GM21423 (cell line): ENCODE results near the gene CCDC154.
A peak's percentile ranks its signal among the peaks of the same experiment; 100 is the strongest.
"Not testable (repeated sequence)": the region's sequence is repeated elsewhere in the genome, so short reads cannot be mapped to it uniquely, and the experiment has no call there.

Experiments
- ATAC-seq: cut with Tn5 transposase; IDR thresholded peaks from one replicate; pipeline ENCODE4 v1.9.1; 2021; ENCODE audit warnings: mild to moderate bottlenecking, moderate library complexity; ENCODE audit not compliant: unreplicated experiment

The CCDC154 gene

GRCh38 chr16:1443980-1444729 lies at the start of gene CCDC154:
TSS of gene CCDC154 (minus strand) at chr16:1444556. CDS start at chr16:1444322, 234 bp downstream.
- ATAC-seq = no peak

GRCh38 chr16:1493746-1494094 lies 49.4 kb upstream of the CCDC154 start:
- ATAC-seq = no peak

- peak; percentile 58 for ATAC-seq
Measured at GRCh38 chr16:1492923-1493745, 48.8 kb upstream of the CCDC154 start, which contains the start of gene TELO2. TSS of gene TELO2 (plus strand) at chr16:1493360. CDS start at chr16:1494282, 922 bp downstream.

- no peak for ATAC-seq
Measured at GRCh38 chr16:1492082-1492922, 47.9 kb upstream of the CCDC154 start.

- ATAC-seq = no peak
Measured at GRCh38 chr16:1491327-1491726, 47.0 kb upstream of the CCDC154 start.

- ATAC-seq = no peak
Measured at GRCh38 chr16:1489077-1489476, 44.7 kb upstream of the CCDC154 start.

- no peak for ATAC-seq
Measured at GRCh38 chr16:1488619-1489018, 44.3 kb upstream of the CCDC154 start, which contains the start of gene PTX4. TSS of gene PTX4 (minus strand) at chr16:1488944. CDS start at chr16:1488909, 35 bp downstream.

GRCh38 chr16:1488054-1488601 lies 43.8 kb upstream of the CCDC154 start:
- ATAC-seq = no peak

GRCh38 chr16:1487395-1488053 lies 43.2 kb upstream of the CCDC154 start:
- no peak for ATAC-seq

- ATAC-seq = no peak
Measured at GRCh38 chr16:1486551-1487390, 42.4 kb upstream of the CCDC154 start.

- ATAC-seq = no peak
Measured at GRCh38 chr16:1485847-1486496, 41.6 kb upstream of the CCDC154 start.

- ATAC-seq = no peak
Measured at GRCh38 chr16:1481906-1482835, 37.8 kb upstream of the CCDC154 start.

- ATAC-seq = not testable (repeated sequence)
Measured at GRCh38 chr16:1478937-1479336, 34.6 kb upstream of the CCDC154 start.

- no peak for ATAC-seq
Measured at GRCh38 chr16:1477033-1477432, 32.7 kb upstream of the CCDC154 start.

- no peak for ATAC-seq
Measured at GRCh38 chr16:1475552-1476114, 31.3 kb upstream of the CCDC154 start.

- ATAC-seq = peak; percentile 84
Measured at GRCh38 chr16:1474796-1475551, 30.6 kb upstream of the CCDC154 start, which contains the start of gene CLCN7. TSS of gene CLCN7 (minus strand) at chr16:1475028. CDS start at chr16:1474974, 54 bp downstream.
